Lung (tissue), 12 donors: Measurements from ENCODE around the gene BBS9. TPM values are rescaled to one million over a fixed set of nuclear protein-coding genes. Genes with fewer than 3 reads are reported as not detected.

Experiments used
- ATAC-seq: fragments of 200-7000 bp; cut with Tn5 transposase; one replicate; pipeline ENCODE4 v1.9.1; 2020; ENCODE audit warnings: moderate number of reproducible peaks; ENCODE audit not compliant: insufficient read depth, low FRiP score
- DNase-seq, 3 donors: peaks; one replicate each; pipeline ENCODE4 v3.0.0-alpha.2; 2013 to 2017
- H3K27ac ChIP-seq, 2 donors: one replicate each; pipeline ENCODE4 v1.5.1; 2013; ENCODE audit warnings: mild to moderate bottlenecking in 2 of 2, moderate library complexity in 2 of 2, control low read depth in 1 of 2, inconsistent platforms in 1 of 2, low read depth in 1 of 2, low read length in 1 of 2
- H3K27me3 ChIP-seq, 3 donors: one replicate each; pipeline ENCODE4 v1.5.1; 2013; ENCODE audit warnings: low read length in 2 of 3; ENCODE audit not compliant: control insufficient read depth in 3 of 3, insufficient read depth in 3 of 3
- H3K36me3 ChIP-seq, 4 donors: one replicate each; pipeline ENCODE4 v1.5.1; 2013; ENCODE audit warnings: low read length in 4 of 4, mild to moderate bottlenecking in 1 of 4, moderate library complexity in 1 of 4; ENCODE audit not compliant: control insufficient read depth in 4 of 4, insufficient read depth in 4 of 4
- H3K4me1 ChIP-seq, 5 donors: one replicate each; pipeline ENCODE4 v1.5.1; 2013; ENCODE audit warnings: low read length in 5 of 5, mild to moderate bottlenecking in 2 of 5, moderate library complexity in 1 of 5; ENCODE audit not compliant: control insufficient read depth in 5 of 5, insufficient read depth in 5 of 5
- H3K4me3 ChIP-seq: one replicate; pipeline ENCODE4 v1.5.1; 2013; ENCODE audit warnings: mild to moderate bottlenecking, control low read depth, moderate library complexity
- H3K9ac ChIP-seq, 2 donors: one replicate each; pipeline ENCODE4 v1.5.1; 2013; ENCODE audit warnings: low read length in 2 of 2, control low read depth in 1 of 2; ENCODE audit not compliant: insufficient read depth in 1 of 2
- H3K9me3 ChIP-seq, 4 donors: one replicate each; pipeline ENCODE4 v1.5.1; 2013; ENCODE audit warnings: low read length in 3 of 4, mild to moderate bottlenecking in 1 of 4, moderate library complexity in 1 of 4; ENCODE audit not compliant: control insufficient read depth in 4 of 4, insufficient read depth in 3 of 4
- CTCF ChIP-seq: IDR thresholded peaks from 2 replicates; pipeline ENCODE4 v1.5.1; 2012; ENCODE audit warnings: mild to moderate bottlenecking; ENCODE audit errors: control extremely low read depth, extremely low read depth
- WGBS, 2 donors: extraction: QIAGEN DNeasy Blood & Tissue Kit; methylation state at CpG; one replicate each; pipeline ENCODE4 v1.1.7; 2013; 5-methylcytosine and 5-hydroxymethylcytosine counted together
- polyA plus RNA-seq, 2 donors: library from polyadenylated mRNA; stranded (reverse); fragments of 200-250 nt; gene quantifications; one replicate each; pipeline ENCODE4 v1.2.1, GENCODE V29; 2013
- total RNA-seq, 2 donors: library from RNA; depleted of rRNA in 1 of 2; stranded (reverse); fragments of >200 nt in 1 of 2; gene quantifications; one replicate each; pipeline ENCODE4 v1.2.1, GENCODE V29; 2014 to 2021
- donor health status: control.
- donor health status: control.
- donor health status: Bipolar disorder and iron deficiency.
- donor health status: healthy.
- donor health status: DM: yes; HTN: yes; CAD: no.

The BBS9 gene
- total and polyA plus RNA-seq, 4 donors, result 3.5 to 65.0 (median 15.2) TPM

GRCh38 chr7:33143996-33144718, 14.8 kb downstream of the BBS9 start:
- WGBS, 2 donors, result 94 to 95% methylated on average over 4 of the region's 4 CpGs

GRCh38 chr7:33145156-33145555, 15.8 kb downstream of the BBS9 start:
- TF ChIP-seq CTCF, result no peak
- WGBS, 2 donors, result 90 to 94% methylated on average over 5 of the region's 5 CpGs
- no peak overlapping the region for H3K27ac ChIP-seq
- no peak overlapping the region for H3K9ac ChIP-seq
- H3K4me3 ChIP-seq, result no peak overlapping the region
- no peaks in the 10 kb centered on the region for H3K9me3 ChIP-seq
- H3K36me3 ChIP-seq, result no peaks in the 10 kb centered on the region
- H3K27me3 ChIP-seq, result no peaks in the 10 kb centered on the region
- peaks cover 0 to 2% (median 0%) of the 10 kb centered on the region in 5 donors for H3K4me1 ChIP-seq
- no peak for DNase-seq
- ATAC-seq, result no peak

More at GRCh38 chr7:33143996-33144718, 14.8 kb downstream of the BBS9 start:
- TF ChIP-seq CTCF, result no peak
- H3K9me3 ChIP-seq, result no peaks in the 10 kb centered on the region
- peaks cover 0 to 2% (median 0%) of the 10 kb centered on the region in 5 donors for H3K4me1 ChIP-seq
- no peaks in the 10 kb centered on the region for H3K36me3 ChIP-seq
- DNase-seq, result no peak
- no peak for ATAC-seq
- H3K4me3 ChIP-seq, result no peak overlapping the region
- H3K27me3 ChIP-seq, result no peaks in the 10 kb centered on the region
- H3K9ac ChIP-seq, result no peak overlapping the region
- no peak overlapping the region for H3K27ac ChIP-seq

GRCh38 chr7:33152087-33152486, 22.7 kb downstream of the BBS9 start:
- Histone ChIP-seq H3K27me3 (no peaks in the 10 kb centered on the region), H3K9ac (no peak overlapping the region), H3K4me1 (peaks cover 0 to 4% (median 0%) of the 10 kb centered on the region in 5 donors), H3K4me3 (no peak overlapping the region), H3K27ac (no peak overlapping the region), H3K9me3 (no peaks in the 10 kb centered on the region), H3K36me3 (no peaks in the 10 kb centered on the region)
- no peak for DNase-seq
- no peak for ATAC-seq
- WGBS, 2 donors, result 89 to 94% methylated on average over 3 of the region's 3 CpGs
- TF ChIP-seq CTCF, result no peak
